ENCODE measurements around the gene OR11G2.
"Not testable (repeated sequence)": the region's sequence is repeated elsewhere in the genome, so short reads cannot be mapped to it uniquely, and the experiment has no call there.

- TF ChIP-seq CTCF, EP300 (IDR thresholded peaks at IDR 0.05): not testable (repeated sequence)
Measured at GRCh38 chr14:20235415-20235814, 44.7 kb downstream of the OR11G2 start.

Data from sigmoid colon (tissue), 4 donors.